ENCODE results near the gene SGCA. TPM values are rescaled to one million over a fixed set of nuclear protein-coding genes. Genes with fewer than 3 reads are reported as not detected.

SGCA gene
- total and polyA plus RNA-seq, 9 of the 15 experiments (the other 6 are each of a cell fraction or from before 2014, with no cell fraction given): not detected

DNA sequence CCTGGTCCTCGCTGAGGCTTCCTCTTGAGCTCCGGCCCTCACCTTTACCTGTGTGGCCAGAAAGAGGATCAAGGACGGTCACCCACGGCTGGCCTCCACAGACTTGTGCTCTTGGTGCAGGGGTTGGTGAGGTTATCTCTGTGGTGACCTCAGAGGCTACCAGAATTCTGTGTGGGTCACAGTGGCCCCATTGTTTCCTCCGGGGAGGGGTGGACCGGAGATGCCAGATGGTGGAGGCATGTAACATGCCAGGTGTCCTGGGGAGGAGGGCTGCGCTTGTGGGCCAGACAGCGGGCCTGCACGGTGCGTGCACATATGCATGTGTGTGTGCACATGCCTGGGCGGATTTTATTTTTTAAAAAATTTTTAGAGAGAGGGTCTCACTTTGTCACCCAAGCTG is 6.3 kb downstream of the SGCA start:
- Histone ChIP-seq H3K9me1 (ENCODE audit: control insufficient read depth, insufficient read depth, low read length) (no peaks in the 10 kb centered on the region), H3K9ac (ENCODE audit: insufficient read depth in 1 of 2, low read depth in 2 of 2, low read length in 2 of 2) (no peak overlapping the region), H2AFZ (ENCODE audit: low read depth, low read length) (no peak overlapping the region), H3K79me2 (ENCODE audit: control insufficient read depth, insufficient read depth, low read length) (no peaks in the 10 kb centered on the region), H3K4me1 (replicated peaks in 1 of 2; ENCODE audit: control insufficient read depth in 2 of 2, insufficient read depth in 2 of 2, low read length in 2 of 2) (peaks cover 0 to 21% of the 10 kb centered on the region in 2 experiments; a peak in 2 of 5 replicates), H3K27ac (ENCODE audit: extremely low read depth, low read depth, low read length) (no peak overlapping the region), H3K36me3 (ENCODE audit: control insufficient read depth, insufficient read depth, low read length) (no peaks in the 10 kb centered on the region), H3K9me3 (replicated peaks; ENCODE audit: control insufficient read depth, insufficient read depth, low read depth, low read length) (no peaks in the 10 kb centered on the region), H3K4me2 (ENCODE audit: insufficient read depth, low read length) (no peak overlapping the region), H3K4me3 (no peak overlapping the region), H4K20me1 (replicated peaks; ENCODE audit: control insufficient read depth, insufficient read depth, low read length) (peaks cover 13% of the 10 kb centered on the region), H3K27me3 (ENCODE audit: control insufficient read depth in 2 of 2, insufficient read depth in 2 of 2, low read length in 2 of 2) (peaks cover 2 to 18% of the 10 kb centered on the region in 2 experiments; a peak in 2 of 5 replicates)
- no peak for ATAC-seq
- ChIA-PET POLR2A (no interaction called here), CTCF (ENCODE audit: low intra/inter-chr PET ratio) (no interaction called here)
- BruUV-seq (replicated peaks): no TSS peak
- intact Hi-C loops (cut with micrococcal nuclease): no loop called here
- 42% methylated on average over 9 of the region's 11 CpGs for WGBS (ENCODE audit: insufficient coverage, low coverage, missing lambda C conversion rate)
- in situ Hi-C loops (cut with MboI): no loop called here
- DNase-seq (ENCODE audit: extremely low read depth in 1 of 4, low spot score in 3 of 4): no peak
- no peak for FAIRE-seq
- TF ChIP-seq ZBTB7A (IDR thresholded peaks at IDR 0.05; ENCODE audit: borderline replicate concordance, control insufficient read depth, low read depth, low read length) (no peak), RAD21 (CRISPR knock-in tag; conservative IDR thresholded peaks at IDR 0.05 in 1 of 2, IDR thresholded peaks at IDR 0.05 in 1 of 2) (no peak), BCOR (IDR thresholded peaks at IDR 0.05) (no peak), SNRNP70 (optimal IDR thresholded peaks at IDR 0.05; ENCODE audit: low read depth, low read length) (no peak), ZNF445 (CRISPR knock-in tag; IDR thresholded peaks at IDR 0.05; ENCODE audit: low read depth) (no peak), TEAD4 (IDR thresholded peaks at IDR 0.05; ENCODE audit: low read length) (no peak), TEAD4 (CRISPR knock-in tag; IDR thresholded peaks at IDR 0.05; ENCODE audit: borderline replicate concordance) (no peak), NFYB (IDR thresholded peaks at IDR 0.05; ENCODE audit: extremely low read depth, insufficient read length) (no peak), NFXL1 (CRISPR knock-in tag; IDR thresholded peaks at IDR 0.05) (no peak), MIER1 (IDR thresholded peaks at IDR 0.05; ENCODE audit: low read depth) (no peak)
- TF ChIP-seq, protein P1, sequence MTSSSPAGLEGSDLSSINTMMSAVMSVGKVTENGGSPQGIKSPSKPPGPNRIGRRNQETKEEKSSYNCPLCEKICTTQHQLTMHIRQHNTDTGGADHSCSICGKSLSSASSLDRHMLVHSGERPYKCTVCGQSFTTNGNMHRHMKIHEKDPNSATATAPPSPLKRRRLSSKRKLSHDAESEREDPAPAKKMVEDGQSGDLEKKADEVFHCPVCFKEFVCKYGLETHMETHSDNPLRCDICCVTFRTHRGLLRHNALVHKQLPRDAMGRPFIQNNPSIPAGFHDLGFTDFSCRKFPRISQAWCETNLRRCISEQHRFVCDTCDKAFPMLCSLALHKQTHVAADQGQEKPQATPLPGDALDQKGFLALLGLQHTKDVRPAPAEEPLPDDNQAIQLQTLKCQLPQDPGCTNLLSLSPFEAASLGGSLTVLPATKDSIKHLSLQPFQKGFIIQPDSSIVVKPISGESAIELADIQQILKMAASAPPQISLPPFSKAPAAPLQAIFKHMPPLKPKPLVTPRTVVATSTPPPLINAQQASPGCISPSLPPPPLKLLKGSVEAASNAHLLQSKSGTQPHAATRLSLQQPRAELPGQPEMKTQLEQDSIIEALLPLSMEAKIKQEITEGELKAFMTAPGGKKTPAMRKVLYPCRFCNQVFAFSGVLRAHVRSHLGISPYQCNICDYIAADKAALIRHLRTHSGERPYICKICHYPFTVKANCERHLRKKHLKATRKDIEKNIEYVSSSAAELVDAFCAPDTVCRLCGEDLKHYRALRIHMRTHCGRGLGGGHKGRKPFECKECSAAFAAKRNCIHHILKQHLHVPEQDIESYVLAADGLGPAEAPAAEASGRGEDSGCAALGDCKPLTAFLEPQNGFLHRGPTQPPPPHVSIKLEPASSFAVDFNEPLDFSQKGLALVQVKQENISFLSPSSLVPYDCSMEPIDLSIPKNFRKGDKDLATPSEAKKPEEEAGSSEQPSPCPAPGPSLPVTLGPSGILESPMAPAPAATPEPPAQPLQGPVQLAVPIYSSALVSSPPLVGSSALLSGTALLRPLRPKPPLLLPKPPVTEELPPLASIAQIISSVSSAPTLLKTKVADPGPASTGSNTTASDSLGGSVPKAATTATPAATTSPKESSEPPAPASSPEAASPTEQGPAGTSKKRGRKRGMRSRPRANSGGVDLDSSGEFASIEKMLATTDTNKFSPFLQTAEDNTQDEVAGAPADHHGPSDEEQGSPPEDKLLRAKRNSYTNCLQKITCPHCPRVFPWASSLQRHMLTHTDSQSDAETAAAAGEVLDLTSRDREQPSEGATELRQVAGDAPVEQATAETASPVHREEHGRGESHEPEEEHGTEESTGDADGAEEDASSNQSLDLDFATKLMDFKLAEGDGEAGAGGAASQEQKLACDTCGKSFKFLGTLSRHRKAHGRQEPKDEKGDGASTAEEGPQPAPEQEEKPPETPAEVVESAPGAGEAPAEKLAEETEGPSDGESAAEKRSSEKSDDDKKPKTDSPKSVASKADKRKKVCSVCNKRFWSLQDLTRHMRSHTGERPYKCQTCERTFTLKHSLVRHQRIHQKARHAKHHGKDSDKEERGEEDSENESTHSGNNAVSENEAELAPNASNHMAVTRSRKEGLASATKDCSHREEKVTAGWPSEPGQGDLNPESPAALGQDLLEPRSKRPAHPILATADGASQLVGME (CRISPR knock-in tag; IDR thresholded peaks at IDR 0.05): no peak
- TF ChIP-seq, protein P2, sequence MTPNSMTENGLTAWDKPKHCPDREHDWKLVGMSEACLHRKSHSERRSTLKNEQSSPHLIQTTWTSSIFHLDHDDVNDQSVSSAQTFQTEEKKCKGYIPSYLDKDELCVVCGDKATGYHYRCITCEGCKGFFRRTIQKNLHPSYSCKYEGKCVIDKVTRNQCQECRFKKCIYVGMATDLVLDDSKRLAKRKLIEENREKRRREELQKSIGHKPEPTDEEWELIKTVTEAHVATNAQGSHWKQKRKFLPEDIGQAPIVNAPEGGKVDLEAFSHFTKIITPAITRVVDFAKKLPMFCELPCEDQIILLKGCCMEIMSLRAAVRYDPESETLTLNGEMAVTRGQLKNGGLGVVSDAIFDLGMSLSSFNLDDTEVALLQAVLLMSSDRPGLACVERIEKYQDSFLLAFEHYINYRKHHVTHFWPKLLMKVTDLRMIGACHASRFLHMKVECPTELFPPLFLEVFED (CRISPR knock-in tag; conservative IDR thresholded peaks at IDR 0.05): no peak
- TF ChIP-seq, protein P3, sequence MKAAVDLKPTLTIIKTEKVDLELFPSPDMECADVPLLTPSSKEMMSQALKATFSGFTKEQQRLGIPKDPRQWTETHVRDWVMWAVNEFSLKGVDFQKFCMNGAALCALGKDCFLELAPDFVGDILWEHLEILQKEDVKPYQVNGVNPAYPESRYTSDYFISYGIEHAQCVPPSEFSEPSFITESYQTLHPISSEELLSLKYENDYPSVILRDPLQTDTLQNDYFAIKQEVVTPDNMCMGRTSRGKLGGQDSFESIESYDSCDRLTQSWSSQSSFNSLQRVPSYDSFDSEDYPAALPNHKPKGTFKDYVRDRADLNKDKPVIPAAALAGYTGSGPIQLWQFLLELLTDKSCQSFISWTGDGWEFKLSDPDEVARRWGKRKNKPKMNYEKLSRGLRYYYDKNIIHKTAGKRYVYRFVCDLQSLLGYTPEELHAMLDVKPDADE (conservative IDR thresholded peaks at IDR 0.05; ENCODE audit: control insufficient read depth, low read depth, low read length): no peak
